NCI-H2227 (cell line): ENCODE results near the gene ARMC5.
"Not testable (repeated sequence)": the region's sequence is repeated elsewhere in the genome, so short reads cannot be mapped to it uniquely, and the experiment has no call there.

Source experiments
- DNase-seq: peaks from one replicate; lab custom pipeline; 2025; ENCODE audit not compliant: unreplicated experiment; lab: John Stamatoyannopoulos, UW

ARMC5 gene, protein sequence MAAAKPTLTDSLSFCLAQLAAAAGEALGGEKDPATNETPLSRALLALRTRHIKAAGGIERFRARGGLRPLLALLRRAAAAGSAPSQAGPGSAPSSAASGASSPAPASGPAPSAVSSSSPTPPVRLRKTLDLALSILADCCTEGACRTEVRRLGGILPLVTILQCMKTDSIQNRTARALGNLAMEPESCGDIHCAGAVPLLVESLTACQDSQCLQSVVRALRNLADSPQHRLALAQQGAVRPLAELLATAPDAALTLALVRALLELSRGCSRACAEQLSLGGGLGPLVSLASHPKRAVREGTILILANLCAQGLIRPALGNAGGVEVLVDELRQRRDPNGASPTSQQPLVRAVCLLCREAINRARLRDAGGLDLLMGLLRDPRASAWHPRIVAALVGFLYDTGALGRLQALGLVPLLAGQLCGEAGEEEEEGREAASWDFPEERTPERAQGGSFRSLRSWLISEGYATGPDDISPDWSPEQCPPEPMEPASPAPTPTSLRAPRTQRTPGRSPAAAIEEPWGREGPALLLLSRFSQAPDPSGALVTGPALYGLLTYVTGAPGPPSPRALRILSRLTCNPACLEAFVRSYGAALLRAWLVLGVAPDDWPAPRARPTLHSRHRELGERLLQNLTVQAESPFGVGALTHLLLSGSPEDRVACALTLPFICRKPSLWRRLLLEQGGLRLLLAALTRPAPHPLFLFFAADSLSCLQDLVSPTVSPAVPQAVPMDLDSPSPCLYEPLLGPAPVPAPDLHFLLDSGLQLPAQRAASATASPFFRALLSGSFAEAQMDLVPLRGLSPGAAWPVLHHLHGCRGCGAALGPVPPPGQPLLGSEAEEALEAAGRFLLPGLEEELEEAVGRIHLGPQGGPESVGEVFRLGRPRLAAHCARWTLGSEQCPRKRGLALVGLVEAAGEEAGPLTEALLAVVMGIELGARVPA

GRCh38 chr16:31458844-31459686 is at the start of gene ARMC5:
ARMC5 (plus strand) TSS chr16:31459501; CDS start chr16:31459525, 24 bp downstream.
- peak; percentile 98 for DNase-seq

- DNase-seq, result no peak
These were observed 49.2 kb upstream of the ARMC5 start for GRCh38 chr16:31410082-31410481.

- DNase-seq, result no peak
These were observed 48.1 kb upstream of the ARMC5 start for GRCh38 chr16:31411024-31411844.

- no peak for DNase-seq
These were observed 46.6 kb upstream of the ARMC5 start for GRCh38 chr16:31412750-31413149.

DNA sequence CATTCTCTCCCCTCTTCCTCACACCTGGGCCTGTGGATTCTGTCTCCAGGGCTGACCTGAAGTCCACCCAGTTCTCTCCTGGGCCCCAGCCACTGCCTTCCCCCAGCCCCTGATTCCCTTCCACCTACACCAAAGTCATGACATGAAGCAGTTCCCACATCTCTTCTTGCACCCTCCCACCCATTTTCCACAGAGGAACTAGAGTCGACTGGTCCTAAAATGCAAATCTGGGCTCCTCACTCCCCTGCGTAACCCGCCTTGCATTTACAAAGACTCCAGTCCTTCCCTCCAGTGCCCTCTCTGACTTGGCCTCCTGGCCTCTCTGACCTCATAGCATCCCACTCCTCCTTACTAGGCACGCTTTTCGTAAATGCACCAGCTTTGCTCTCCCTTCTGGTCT is 45.9 kb upstream of the ARMC5 start:
- DNase-seq, result no peak

GRCh38 chr16:31413943-31414342 is 45.4 kb upstream of the ARMC5 start:
- DNase-seq, result no peak

GRCh38 chr16:31414706-31415105 is 44.6 kb upstream of the ARMC5 start:
- DNase-seq, result no peak

DNA sequence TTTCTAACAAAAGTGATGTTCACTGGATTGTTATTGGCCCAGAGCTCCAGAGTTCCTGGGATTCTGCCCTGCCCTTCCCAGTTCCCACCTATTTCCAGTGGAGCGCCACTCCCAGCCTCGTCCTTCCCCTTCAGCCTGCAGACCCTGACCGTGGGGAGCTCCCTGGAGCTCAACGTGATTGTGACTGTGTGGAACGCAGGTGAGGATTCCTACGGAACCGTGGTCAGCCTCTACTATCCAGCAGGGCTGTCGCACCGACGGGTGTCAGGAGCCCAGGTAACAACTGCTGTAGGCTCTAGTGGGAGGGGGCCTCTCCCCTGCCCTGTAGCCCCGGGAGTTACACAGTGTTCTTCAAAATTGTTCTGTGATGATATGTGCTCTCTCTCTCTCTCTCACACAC is 42.9 kb upstream of the ARMC5 start:
- no peak for DNase-seq

DNA sequence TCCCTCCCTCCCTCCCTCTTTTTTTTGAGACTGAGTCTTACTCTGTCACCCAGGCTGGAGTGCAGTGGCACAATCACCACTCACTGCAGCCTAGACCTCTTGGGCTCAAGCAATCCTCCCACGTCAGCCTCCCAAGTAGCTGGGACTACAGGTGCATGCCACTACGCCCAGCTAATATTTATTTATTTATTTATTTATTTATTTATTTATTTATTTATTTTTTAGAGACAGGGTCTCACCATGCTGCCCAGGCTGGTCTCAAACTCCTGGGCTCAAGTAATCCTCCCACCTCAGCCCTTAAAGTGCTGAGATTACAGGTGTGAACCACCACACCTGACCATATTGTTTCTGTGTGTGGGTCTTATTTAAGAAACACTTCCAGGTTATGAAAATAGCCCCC is 42.3 kb upstream of the ARMC5 start:
- DNase-seq, result not testable (repeated sequence)

DNA sequence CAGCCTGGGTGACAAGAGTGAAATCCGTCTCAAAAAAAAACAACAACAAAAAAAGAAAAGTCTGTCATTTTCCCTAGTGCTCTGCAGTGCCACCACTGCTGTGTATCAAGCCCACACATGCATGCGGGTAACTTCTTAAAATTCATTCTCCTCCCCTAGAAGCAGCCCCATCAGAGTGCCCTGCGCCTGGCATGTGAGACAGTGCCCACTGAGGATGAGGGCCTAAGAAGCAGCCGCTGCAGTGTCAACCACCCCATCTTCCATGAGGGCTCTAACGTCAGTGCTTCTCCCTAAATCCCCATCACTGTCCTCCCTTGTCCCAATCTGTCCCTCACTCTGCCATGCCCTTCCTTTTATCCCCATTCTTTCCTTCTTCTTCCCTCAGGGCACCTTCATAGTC is 41.4 kb upstream of the ARMC5 start:
- DNase-seq, result no peak

DNA sequence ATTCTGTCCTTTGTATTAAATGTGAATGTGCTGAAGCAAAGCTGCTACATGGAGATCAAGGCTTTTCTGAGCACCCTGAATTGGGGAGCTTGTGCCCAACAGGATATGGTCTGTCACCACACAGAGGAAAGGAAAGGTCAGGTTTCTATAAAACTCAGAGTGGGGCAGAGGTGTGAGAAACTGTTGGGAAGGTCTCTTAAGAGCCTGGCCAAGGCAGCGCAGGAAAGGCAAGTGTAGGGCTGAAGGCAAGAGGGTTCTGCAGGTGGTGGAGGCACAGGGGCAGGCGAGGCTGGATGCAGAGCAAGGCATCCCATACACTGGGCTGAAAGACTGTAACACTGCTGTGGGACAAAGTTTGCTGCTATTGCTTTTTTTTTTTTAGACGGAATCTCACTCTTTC is 39.3 kb upstream of the ARMC5 start:
- DNase-seq, result no peak

- no peak for DNase-seq
These were observed 37.7 kb upstream of the ARMC5 start for GRCh38 chr16:31421587-31421986.

DNA sequence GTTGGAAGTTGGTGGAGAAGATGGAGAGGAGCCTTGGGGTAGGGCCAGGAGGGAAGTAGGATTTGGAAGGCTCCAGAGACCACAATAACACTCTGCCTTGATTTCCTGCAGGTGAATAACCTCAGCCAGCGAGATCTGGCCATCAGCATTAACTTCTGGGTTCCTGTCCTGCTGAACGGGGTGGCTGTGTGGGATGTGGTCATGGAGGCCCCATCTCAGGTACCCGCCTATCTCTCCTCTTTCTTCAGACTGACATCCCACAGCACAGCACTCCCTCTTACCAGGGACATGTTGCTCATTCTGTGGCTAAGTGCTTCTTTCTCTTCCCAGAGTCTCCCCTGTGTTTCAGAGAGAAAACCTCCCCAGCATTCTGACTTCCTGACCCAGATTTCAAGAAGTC is 36.1 kb upstream of the ARMC5 start:
- no peak for DNase-seq

DNA sequence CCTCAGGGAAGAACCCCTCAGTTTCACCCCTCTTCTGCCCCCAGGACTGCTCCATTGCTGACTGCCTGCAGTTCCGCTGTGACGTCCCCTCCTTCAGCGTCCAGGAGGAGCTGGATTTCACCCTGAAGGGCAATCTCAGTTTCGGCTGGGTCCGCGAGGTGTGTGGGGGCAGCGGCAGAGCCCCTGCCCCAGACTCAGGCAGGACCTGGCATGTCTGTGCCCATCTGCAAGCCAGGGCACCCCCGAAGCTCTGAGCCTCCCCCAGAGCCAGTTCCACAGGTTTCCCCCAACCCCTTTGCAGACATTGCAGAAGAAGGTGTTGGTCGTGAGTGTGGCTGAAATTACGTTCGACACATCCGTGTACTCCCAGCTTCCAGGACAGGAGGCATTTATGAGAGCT is 35.5 kb upstream of the ARMC5 start:
- no peak for DNase-seq

GRCh38 chr16:31427441-31428278 is 31.6 kb upstream of the ARMC5 start:
- DNase-seq, result peak; percentile 92

DNA sequence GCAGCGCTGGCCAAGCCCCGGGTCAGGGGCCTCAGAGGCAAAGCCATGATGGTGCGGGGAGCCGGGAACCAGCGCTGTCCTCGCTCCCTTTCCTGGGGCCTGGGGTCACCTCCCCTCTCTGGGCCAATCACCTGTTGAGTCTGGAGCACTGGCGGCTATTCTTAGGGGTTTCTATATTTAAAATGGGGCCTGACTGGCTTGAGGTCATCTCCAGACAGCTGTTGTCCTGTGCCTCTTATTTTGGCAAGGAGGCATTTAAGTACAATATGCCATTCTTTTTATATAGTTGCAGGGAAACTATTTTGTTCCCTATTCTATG is 31.1 kb upstream of the ARMC5 start, which contains the start of gene COX6A2:
COX6A2 (minus strand) TSS at position 82 of the 319 bp plus-strand sequence; CDS start at position 47, 35 bp downstream.
- no peak for DNase-seq

DNA sequence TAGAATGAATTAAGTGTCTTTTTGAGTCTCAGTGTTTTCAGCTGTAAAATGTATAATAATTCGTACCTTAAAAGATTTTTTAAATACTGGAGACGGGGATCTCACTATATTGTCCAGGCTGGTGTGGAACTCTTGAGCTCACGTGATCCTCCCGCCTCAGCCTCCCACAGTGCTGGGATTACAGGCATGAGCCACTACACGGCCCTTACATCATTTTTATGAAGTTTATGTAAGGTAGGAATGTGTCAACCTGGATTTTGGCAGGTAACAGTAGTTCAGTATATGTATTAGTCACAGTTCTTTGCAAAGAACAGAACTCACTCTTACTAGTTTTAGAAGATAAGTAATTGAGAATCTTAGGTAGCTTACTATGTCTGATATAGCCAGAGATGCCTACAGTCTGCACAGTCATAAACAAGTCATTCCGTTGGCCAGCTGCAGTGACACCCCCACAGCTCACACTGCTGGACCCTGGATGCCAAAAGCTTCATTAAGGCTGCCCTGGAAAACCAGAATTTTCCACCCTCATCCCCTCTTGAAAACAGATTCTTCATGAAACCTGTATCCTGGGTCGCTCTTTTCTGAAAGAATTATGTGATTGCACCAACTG is 30.6 kb upstream of the ARMC5 start:
- DNase-seq, result no peak

DNA sequence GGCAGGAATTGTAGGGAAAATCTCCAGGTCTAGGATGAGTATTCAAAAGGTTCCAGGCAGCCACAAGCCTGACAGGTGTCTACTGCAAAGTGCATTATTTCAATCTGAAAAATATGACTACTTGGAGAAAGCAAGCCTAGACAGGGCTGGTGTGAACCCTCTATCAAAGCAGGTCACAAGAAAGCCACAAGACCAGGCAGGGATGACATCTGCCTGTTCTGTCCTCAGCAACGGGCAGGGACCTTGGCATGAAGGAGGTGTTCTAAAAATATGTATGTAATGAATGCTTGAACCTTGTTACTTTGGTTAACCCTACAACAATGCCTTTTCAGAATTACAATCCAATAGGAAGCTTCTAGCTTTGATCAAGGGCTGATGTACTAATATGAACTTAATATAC is 30.0 kb upstream of the ARMC5 start:
- DNase-seq, result no peak

DNA sequence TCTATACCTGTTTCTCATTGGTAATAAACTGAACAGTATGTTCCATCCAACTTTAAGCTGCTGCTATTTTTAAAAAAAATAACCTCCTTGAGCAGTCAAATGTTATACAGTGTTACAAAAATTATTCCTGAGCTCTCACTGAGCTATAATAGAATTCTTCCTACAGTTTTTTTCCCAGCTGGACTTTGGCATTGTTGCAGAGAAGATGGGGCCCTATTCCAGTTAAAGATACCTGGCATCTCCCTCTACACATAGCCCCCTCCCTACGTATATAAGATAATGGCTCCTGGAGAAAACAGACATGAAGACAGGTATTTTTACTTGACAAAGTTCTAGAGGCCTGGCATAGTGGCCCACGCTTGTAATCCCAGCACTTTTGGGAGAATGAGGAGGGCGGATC is 29.5 kb upstream of the ARMC5 start:
- DNase-seq, result no peak
